NCI-H2196 (cell line): Measurements from ENCODE around the gene WDR86.

Experiments used
- DNase-seq: peaks from one replicate; lab custom pipeline; 2025; ENCODE audit not compliant: unreplicated experiment; lab: John Stamatoyannopoulos, UW

Gene WDR86

GRCh38 chr7:151427705-151428377 lies 18.0 kb upstream of the WDR86 start:
- no peak for DNase-seq

GRCh38 chr7:151426904-151427704 lies 17.3 kb upstream of the WDR86 start:
- no peak for DNase-seq

GRCh38 chr7:151426441-151426903 lies 16.6 kb upstream of the WDR86 start:
- DNase-seq, result no peak

- DNase-seq, result no peak
Measured at GRCh38 chr7:151425670-151426440, 16.0 kb upstream of the WDR86 start.

- DNase-seq, result no peak
Measured at GRCh38 chr7:151424799-151425198, 15.0 kb upstream of the WDR86 start.

- no peak for DNase-seq
Measured at GRCh38 chr7:151423936-151424335, 14.1 kb upstream of the WDR86 start.

GRCh38 chr7:151423226-151423625 lies 13.4 kb upstream of the WDR86 start:
- no peak for DNase-seq

GRCh38 chr7:151422212-151422611 lies 12.4 kb upstream of the WDR86 start:
- no peak for DNase-seq

- DNase-seq, result no peak
Measured at GRCh38 chr7:151420144-151420543, 10.3 kb upstream of the WDR86 start.

- no peak for DNase-seq
Measured at GRCh38 chr7:151416941-151417315, 7.1 kb upstream of the WDR86 start.

- no peak for DNase-seq
Measured at GRCh38 chr7:151416112-151416940, 6.5 kb upstream of the WDR86 start.

- peak; percentile 36 for DNase-seq
Measured at GRCh38 chr7:151415375-151416105, 5.7 kb upstream of the WDR86 start.

- DNase-seq, result no peak
Measured at GRCh38 chr7:151413241-151413640, 3.4 kb upstream of the WDR86 start.

GRCh38 chr7:151412318-151412717 lies 2.5 kb upstream of the WDR86 start:
- no peak for DNase-seq

GRCh38 chr7:151411551-151411950 lies 1.7 kb upstream of the WDR86 start:
- no peak for DNase-seq

GRCh38 chr7:151410405-151411390 lies 860 bp upstream of the WDR86 start:
- DNase-seq, result no peak

- no peak for DNase-seq
Measured at GRCh38 chr7:151408839-151409666, 785 bp downstream of the WDR86 start.

GRCh38 chr7:151408498-151408838 lies 1.4 kb downstream of the WDR86 start:
- no peak for DNase-seq
